Hypothalamus (tissue), 51 donors: ENCODE results near the gene C11orf24.

Experiments used
- DNase-seq, 51 donors: peaks; one replicate each; lab custom pipeline; 2025; lab: John Stamatoyannopoulos, UW

Gene C11orf24

GRCh38 chr11:68271781-68272608 is at the start of gene C11orf24:
Gene C11orf24 (minus strand): TSS chr11:68271973. CDS start chr11:68263767, 8,206 bp downstream.
- peak; percentile 65 to 98 (median 92) for DNase-seq

GRCh38 chr11:68317147-68317785 is 45.5 kb upstream of the C11orf24 start:
- DNase-seq: no peak

- no peak for DNase-seq
Observed at GRCh38 chr11:68315171-68315920, 43.6 kb upstream of the C11orf24 start.

GRCh38 chr11:68314203-68315170 is 42.7 kb upstream of the C11orf24 start:
- no peak for DNase-seq

- no peak for DNase-seq
Observed at GRCh38 chr11:68313574-68314202, 41.9 kb upstream of the C11orf24 start.

GRCh38 chr11:68312780-68313573 is 41.2 kb upstream of the C11orf24 start:
- DNase-seq: peak in 1 of 51 donors; percentile 39

GRCh38 chr11:68312117-68312779 is 40.5 kb upstream of the C11orf24 start, which contains the start of gene LRP5:
Gene LRP5 (plus strand): TSS chr11:68312591. CDS start chr11:68312715, 124 bp downstream.
- peak in 2 of 51 donors; percentile 36 to 39 for DNase-seq

- DNase-seq: no peak
Observed at GRCh38 chr11:68311160-68312116, 39.7 kb upstream of the C11orf24 start.

- DNase-seq: no peak
Observed at GRCh38 chr11:68309621-68310185, 37.9 kb upstream of the C11orf24 start.

- peak in 5 of 51 donors; percentile 7 to 22 (median 17) for DNase-seq
Observed at GRCh38 chr11:68308068-68308467, 36.3 kb upstream of the C11orf24 start.

GRCh38 chr11:68306636-68307035 is 34.9 kb upstream of the C11orf24 start:
- DNase-seq: no peak

- DNase-seq: no peak
Observed at GRCh38 chr11:68303982-68304780, 32.4 kb upstream of the C11orf24 start.

- no peak for DNase-seq
Observed at GRCh38 chr11:68303083-68303482, 31.3 kb upstream of the C11orf24 start.

- DNase-seq: no peak
Observed at GRCh38 chr11:68302670-68303069, 30.9 kb upstream of the C11orf24 start.

GRCh38 chr11:68302256-68302655 is 30.5 kb upstream of the C11orf24 start:
- DNase-seq: no peak
